8988T (cell line): Measurements from ENCODE around the gene KCNG1.

Experiments
- DNase-seq: peaks from one replicate; pipeline ENCODE4 v3.0.0; 2011

Gene KCNG1

GRCh38 chr20:51011479-51011878 lies 11.4 kb downstream of the KCNG1 start:
- DNase-seq, result no peak

GRCh38 chr20:51010932-51011331 lies 12.0 kb downstream of the KCNG1 start:
- no peak for DNase-seq

GRCh38 chr20:51010043-51010365 lies 12.9 kb downstream of the KCNG1 start:
- DNase-seq, result no peak

- DNase-seq, result no peak
Measured at GRCh38 chr20:51009303-51010042, 13.4 kb downstream of the KCNG1 start.

- no peak for DNase-seq
Measured at GRCh38 chr20:51008718-51009117, 14.2 kb downstream of the KCNG1 start.

- no peak for DNase-seq
Measured at GRCh38 chr20:51005214-51005613, 17.7 kb downstream of the KCNG1 start.

- DNase-seq, result no peak
Measured at GRCh38 chr20:51004781-51005180, 18.1 kb downstream of the KCNG1 start.

- DNase-seq, result no peak
Measured at GRCh38 chr20:51004305-51004727, 18.6 kb downstream of the KCNG1 start.

- DNase-seq, result no peak
Measured at GRCh38 chr20:51003753-51004152, 19.2 kb downstream of the KCNG1 start.

- no peak for DNase-seq
Measured at GRCh38 chr20:51002633-51003032, 20.3 kb downstream of the KCNG1 start.

- no peak for DNase-seq
Measured at GRCh38 chr20:51001430-51002265, 21.3 kb downstream of the KCNG1 start.

GRCh38 chr20:50999355-50999754 lies 23.6 kb downstream of the KCNG1 start:
- DNase-seq, result no peak

GRCh38 chr20:50996901-50997865 lies 25.7 kb downstream of the KCNG1 start:
- no peak for DNase-seq

- DNase-seq, result no peak
Measured at GRCh38 chr20:50995506-50995905, 27.4 kb downstream of the KCNG1 start.

- no peak for DNase-seq
Measured at GRCh38 chr20:50993876-50994275, 29.0 kb downstream of the KCNG1 start.

GRCh38 chr20:50992733-50993457 lies 30.0 kb downstream of the KCNG1 start:
- DNase-seq, result peak; percentile 65

- no peak for DNase-seq
Measured at GRCh38 chr20:50992336-50992732, 30.6 kb downstream of the KCNG1 start.

GRCh38 chr20:50991076-50991475 lies 31.8 kb downstream of the KCNG1 start:
- DNase-seq, result no peak

- peak; percentile 39 for DNase-seq
Measured at GRCh38 chr20:50987493-50988210, 35.3 kb downstream of the KCNG1 start.

GRCh38 chr20:50983321-50983720 lies 39.6 kb downstream of the KCNG1 start:
- DNase-seq, result no peak

- no peak for DNase-seq
Measured at GRCh38 chr20:50982363-50982762, 40.5 kb downstream of the KCNG1 start.

GRCh38 chr20:50981714-50982048 lies 41.2 kb downstream of the KCNG1 start:
- DNase-seq, result no peak
